ENCODE results near the gene C9. TPM values are rescaled to one million over a fixed set of nuclear protein-coding genes. Genes with fewer than 3 reads are reported as not detected.

C9 gene
- total and polyA plus RNA-seq, 2 of the 4 experiments (the other 2 are of a cell fraction), result not detected

GRCh38 chr5:39255406-39255805 lies 108.9 kb downstream of the C9 start (continued):
- TF ChIP-seq BHLHE40 (IDR thresholded peaks at IDR 0.05; ENCODE audit: low read depth, low read length), result no peak
- TF ChIP-seq MAZ (IDR thresholded peaks at IDR 0.05; ENCODE audit: borderline replicate concordance, low read depth, low read length), result no peak
- TF ChIP-seq NFE2L2 (IDR thresholded peaks at IDR 0.05; ENCODE audit: low read depth, low read length), result no peak
- TF ChIP-seq RFX5 (IDR thresholded peaks at IDR 0.05; ENCODE audit: low read depth, low read length), result no peak

GRCh38 chr5:39254671-39255070 lies 109.6 kb downstream of the C9 start:
- BruUV-seq (replicated peaks), result no TSS peak
- Histone ChIP-seq H3K9me1 (ENCODE audit: insufficient read depth, low read length) (no peaks in the 10 kb centered on the region), H3K9me3 (ENCODE audit: control insufficient read depth, insufficient read depth, low read length) (no peaks in the 10 kb centered on the region; the same call in 1 of the 2 replicates), H2BK15ac (ENCODE audit: low read depth, low read length) (no peak overlapping the region), H3K56ac (ENCODE audit: extremely low read depth, insufficient read depth, low read length) (no peak overlapping the region), H4K5ac (ENCODE audit: low read depth, low read length) (no peak overlapping the region), H3K4me1 (ENCODE audit: control insufficient read depth, insufficient read depth, low read length) (no peaks in the 10 kb centered on the region), H2AFZ (replicated peaks; ENCODE audit: low read length, poor library complexity) (no peak overlapping the region), H3K23ac (ENCODE audit: low read depth, low read length) (no peak overlapping the region), H4K8ac (ENCODE audit: low read depth in 2 of 2, low read length in 2 of 2) (no peak overlapping the region), H3K4me3 (ENCODE audit: insufficient read depth, low read depth, low read length) (no peak overlapping the region), H2AK5ac (ENCODE audit: low read depth, low read length) (no peak overlapping the region), H2BK20ac (ENCODE audit: low read depth, low read length) (no peak overlapping the region), H3K18ac (ENCODE audit: low read depth, low read length) (no peak overlapping the region), H3K79me1 (ENCODE audit: low read depth in 1 of 2, low read length in 2 of 2) (no peaks in the 10 kb centered on the region), H3K4ac (ENCODE audit: low read depth, low read length) (no peak overlapping the region), H3K27ac (ENCODE audit: insufficient read depth, low read length) (no peak overlapping the region), H4K20me1 (ENCODE audit: insufficient read depth, low read length) (no peaks in the 10 kb centered on the region), H2BK120ac (ENCODE audit: low read depth, low read length) (no peak overlapping the region), H3K4me2 (ENCODE audit: low read depth, low read length) (no peak overlapping the region), H3K36me3 (ENCODE audit: control insufficient read depth, insufficient read depth, low read length) (no peaks in the 10 kb centered on the region), H3K9ac (ENCODE audit: low read depth, low read length) (no peak overlapping the region), H4K91ac (ENCODE audit: insufficient read depth, low read depth, low read length) (no peak overlapping the region), H3K27me3 (ENCODE audit: control insufficient read depth, insufficient read depth, low read length) (peaks cover 4% of the 10 kb centered on the region), H2BK5ac (ENCODE audit: low read depth, low read length, poor library complexity, severe bottlenecking) (no peak overlapping the region), H2AK9ac (replicated peaks; ENCODE audit: low read depth, low read length, poor library complexity) (no peak overlapping the region), H3K14ac (replicated peaks; ENCODE audit: low read depth, low read length) (no peak overlapping the region)
- intact Hi-C loops (cut with micrococcal nuclease) (no loop called here), dilution Hi-C loops (cut with HindIII; ENCODE audit: low sequenced_read_pairs, unreplicated experiment) (no loop called here), in situ Hi-C loops (cut with MboI; ENCODE audit: low sequenced_read_pairs) (no loop called here)
- TF ChIP-seq BHLHE40 (IDR thresholded peaks at IDR 0.05; ENCODE audit: low read depth, low read length), result no peak
- ATAC-seq (ENCODE audit: low read depth) (no peak), DNase-seq (no peak)
- POLR2A ChIA-PET (ENCODE audit: unreplicated experiment), result no interaction called here
- CTCF ChIA-PET, result interaction anchor here (0.6 kb wide), 1 partner anchor 816 kb away, joined by 5 read pairs; no protein-coding TSS in a partner anchor
